Smooth muscle cell of the coronary artery (primary cell): ENCODE measurements around the gene LAX1. TPM values are rescaled to one million over a fixed set of nuclear protein-coding genes. Genes with fewer than 3 reads are reported as not detected.

Source experiments
- total RNA-seq: library from RNA; depleted of rRNA; stranded (reverse); fragments of >200 nt; gene quantifications from 2 replicates; pipeline ENCODE4 v1.2.3, GENCODE V29; 2014; ENCODE audit warnings: low replicate concordance

The LAX1 gene, protein sequence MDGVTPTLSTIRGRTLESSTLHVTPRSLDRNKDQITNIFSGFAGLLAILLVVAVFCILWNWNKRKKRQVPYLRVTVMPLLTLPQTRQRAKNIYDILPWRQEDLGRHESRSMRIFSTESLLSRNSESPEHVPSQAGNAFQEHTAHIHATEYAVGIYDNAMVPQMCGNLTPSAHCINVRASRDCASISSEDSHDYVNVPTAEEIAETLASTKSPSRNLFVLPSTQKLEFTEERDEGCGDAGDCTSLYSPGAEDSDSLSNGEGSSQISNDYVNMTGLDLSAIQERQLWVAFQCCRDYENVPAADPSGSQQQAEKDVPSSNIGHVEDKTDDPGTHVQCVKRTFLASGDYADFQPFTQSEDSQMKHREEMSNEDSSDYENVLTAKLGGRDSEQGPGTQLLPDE
- not detected in 2 replicates for total RNA-seq

GRCh38 chr1:203765029-203765837, at the start of gene LAX1:
Gene LAX1 (plus strand): TSS chr1:203765183. CDS start chr1:203765566, 383 bp downstream.

GRCh38 chr1:203795441-203796235, 30.7 kb downstream of the LAX1 start, which contains the start of the genes ZBED6 and ZC3H11A:
Gene ZBED6 (plus strand): TSS chr1:203795623. CDS start chr1:203797523, 1,900 bp downstream.
Gene ZC3H11A (plus strand): TSS chr1:203795623. CDS start chr1:203817071, 21,448 bp downstream.

Other genes starting within 250 kb of the LAX1 start
- gene ATP2B4, start 138.4 kb upstream of the LAX1 start, total RNA-seq: 42.2 and 184 TPM in 2 replicates
- 2.7 and 8.4 TPM in 2 replicates for gene ZBED6, start 30.4 kb downstream of the LAX1 start, total RNA-seq
- gene ZC3H11A, start 30.4 kb downstream of the LAX1 start, total RNA-seq: 37.3 and 68.7 TPM in 2 replicates
- gene SNRPE, start 96.4 kb downstream of the LAX1 start, total RNA-seq: 49.5 and 53.0 TPM in 2 replicates